HepG2 (cell line): ENCODE measurements around the gene YPEL3. TPM values are rescaled to one million over a fixed set of nuclear protein-coding genes. Genes with fewer than 3 reads are reported as not detected.
A peak's percentile ranks its signal among the peaks of the same experiment; 100 is the strongest.

Experiments used
- ARNT2 ChIP-seq: sonication (generic); formaldehyde crosslinking; IDR thresholded peaks from 2 replicates; pipeline ENCODE4 v1.8.0; 2022; ENCODE audit warnings: mild to moderate bottlenecking, low read depth, missing genetic modification reagents, moderate library complexity
- ATF7 ChIP-seq, 2 experiments: fragments of 450-650 bp in 1 of 2; sonication (generic) in 1 of 2; formaldehyde crosslinking in 1 of 2; IDR thresholded peaks; 2 replicates each; pipeline versions ENCODE4 v1.4.0 to v1.6.1; 2016 to 2020; ENCODE audit warnings: antibody characterized with exemption in 1 of 2, mild to moderate bottlenecking in 1 of 2, missing genetic modification reagents in 1 of 2
- BRCA1 ChIP-seq: sonication (generic); formaldehyde crosslinking; IDR thresholded peaks from 2 replicates; pipeline ENCODE4 v1.4.0; 2020; ENCODE audit warnings: missing genetic modification reagents
- DNMT3B ChIP-seq: conservative IDR thresholded peaks from 2 replicates; pipeline ENCODE4 v1.6.1; 2016; ENCODE audit warnings: missing biosample characterization, control low read depth
- FOXK2 ChIP-seq: fragments of 450-650 bp; IDR thresholded peaks from 2 replicates; pipeline ENCODE4 v1.6.1; 2016
- HOXA5 ChIP-seq: sonication (generic); formaldehyde crosslinking; IDR thresholded peaks from 2 replicates; pipeline ENCODE4 v1.4.0; 2020; ENCODE audit warnings: missing genetic modification reagents
- KMT2B ChIP-seq: IDR thresholded peaks from 2 replicates; pipeline ENCODE4 v1.6.1; 2016; ENCODE audit warnings: missing genetic modification reagents, missing compliant biosample characterization
- MBNL3 ChIP-seq: fragments of 250-450 bp; sonication (Bioruptor Pico); conservative IDR thresholded peaks from 2 replicates; pipeline ENCODE4 v1.8.0; 2022; ENCODE audit warnings: mild to moderate bottlenecking, inconsistent platforms
- NCOA5 ChIP-seq: sonication (generic); formaldehyde crosslinking; IDR thresholded peaks from 2 replicates; pipeline ENCODE4 v1.4.0; 2020; ENCODE audit warnings: missing genetic modification reagents
- NFATC3 ChIP-seq: sonication (generic); formaldehyde crosslinking; IDR thresholded peaks from 2 replicates; pipeline ENCODE4 v1.5.1; 2020; ENCODE audit warnings: mild to moderate bottlenecking, missing genetic modification reagents
- PBX3 ChIP-seq: sonication (generic); formaldehyde crosslinking; IDR thresholded peaks from 2 replicates; pipeline ENCODE4 v1.8.1; 2023; ENCODE audit warnings: missing genetic modification reagents, inconsistent platforms, borderline replicate concordance
- REXO4 ChIP-seq: sonication (generic); formaldehyde crosslinking; IDR thresholded peaks from 2 replicates; pipeline ENCODE4 v1.8.0; 2022; ENCODE audit warnings: missing genetic modification reagents, mild to moderate bottlenecking, borderline replicate concordance
- STAT5B ChIP-seq: sonication (generic); formaldehyde crosslinking; IDR thresholded peaks from 2 replicates; pipeline ENCODE4 v1.4.0; 2020; ENCODE audit warnings: missing genetic modification reagents
- ZBTB44 ChIP-seq: sonication (generic); formaldehyde crosslinking; IDR thresholded peaks from 2 replicates; pipeline ENCODE4 v1.4.0; 2020; ENCODE audit warnings: missing genetic modification reagents
- ZFP36L2 ChIP-seq: sonication (generic); formaldehyde crosslinking; IDR thresholded peaks from 2 replicates; pipeline ENCODE4 v1.4.0; 2020; ENCODE audit warnings: missing genetic modification reagents
- ZFY ChIP-seq: sonication (generic); formaldehyde crosslinking; IDR thresholded peaks from 2 replicates; pipeline ENCODE4 v1.4.0; 2020; ENCODE audit warnings: missing genetic modification reagents
- ZKSCAN5 ChIP-seq: sonication (generic); formaldehyde crosslinking; IDR thresholded peaks from 2 replicates; pipeline ENCODE4 v1.5.1; 2020; ENCODE audit warnings: mild to moderate bottlenecking, missing genetic modification reagents
- ZNF333 ChIP-seq: sonication (generic); formaldehyde crosslinking; IDR thresholded peaks from 2 replicates; pipeline ENCODE4 v1.4.0; 2020; ENCODE audit warnings: mild to moderate bottlenecking, missing genetic modification reagents, borderline replicate concordance
- ZNF510 ChIP-seq: sonication (generic); formaldehyde crosslinking; IDR thresholded peaks from 2 replicates; pipeline ENCODE4 v1.4.0; 2020; ENCODE audit warnings: low read depth, mild to moderate bottlenecking, missing genetic modification reagents
- polyA plus RNA-seq, 8 experiments: library from polyadenylated mRNA; depleted of rRNA in 3 of 8; stranded (reverse) in 7 of 8; unstranded in 1 of 8; fragments of >200 nt; fragmentation: Illumina TruSeq in 4 of 8; extraction: Trizol in 4 of 8; gene quantifications; 2 replicates each; pipeline versions ENCODE4 v1.2.1 to v1.2.3, GENCODE V29; 2011 to 2016; ENCODE audit warnings: low read depth in 4 of 8, missing spikeins in 1 of 8, mixed read lengths in 1 of 8; ENCODE audit not compliant: insufficient read depth in 1 of 8
- total RNA-seq, 5 experiments: library from RNA; depleted of rRNA; stranded (reverse); fragments of >200 nt; fragmentation: Illumina TruSeq; extraction: Trizol; gene quantifications; 2 replicates each; pipeline ENCODE4 v1.2.3, GENCODE V29; 2016; ENCODE audit warnings: low read depth in 1 of 5
- TF ChIP-seq, protein P1 (sequence below): sonication (generic); formaldehyde crosslinking; IDR thresholded peaks from 2 replicates; pipeline ENCODE4 v1.4.0; 2020; ENCODE audit warnings: mild to moderate bottlenecking, missing genetic modification reagents
- TF ChIP-seq, protein P2 (sequence below): sonication (generic); formaldehyde crosslinking; IDR thresholded peaks from 2 replicates; pipeline ENCODE4 v1.4.0; 2020; ENCODE audit warnings: missing genetic modification reagents

YPEL3 gene
- total and polyA plus RNA-seq, 2 of the 13 experiments (the other 11 are each of a cell fraction or from before 2014, with no cell fraction given), result 5.4 to 47.0 TPM

DNA sequence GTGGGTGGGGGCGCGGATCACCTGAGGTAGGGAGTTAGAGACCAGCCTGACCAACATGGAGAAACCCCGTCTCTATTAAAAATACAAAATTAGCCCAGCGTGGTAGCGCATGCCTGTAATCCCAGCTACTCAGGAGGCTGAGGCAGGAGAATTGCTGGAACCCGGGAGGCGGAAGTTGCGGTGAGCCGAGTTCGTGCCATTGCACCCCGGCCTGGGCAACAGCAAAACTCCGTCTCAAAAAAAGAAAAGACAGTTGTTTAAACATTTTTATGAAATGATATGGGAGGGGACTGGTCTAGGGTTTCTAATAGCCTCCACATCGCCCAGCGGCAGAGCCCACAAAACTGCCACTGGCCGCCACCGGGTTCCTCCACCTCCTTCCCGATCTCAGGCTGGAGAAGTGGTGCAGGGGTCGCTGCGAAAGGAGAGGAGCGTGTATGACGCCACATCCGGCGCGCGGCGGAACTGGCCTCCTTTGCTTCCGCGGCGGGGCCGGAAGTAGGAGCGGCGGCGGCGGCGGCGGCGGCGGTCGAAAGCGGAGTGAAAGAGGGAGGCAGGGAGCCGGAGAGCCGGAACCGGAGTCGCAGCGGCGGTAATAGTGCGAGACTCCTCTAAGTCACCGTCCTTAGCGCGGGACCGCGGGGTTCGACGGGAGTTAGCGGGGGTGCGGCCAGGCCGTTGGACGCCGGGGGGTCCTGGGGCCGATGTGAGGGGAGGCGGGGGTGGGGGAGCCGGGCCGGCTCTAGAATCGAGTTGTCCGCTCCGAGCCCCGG, 20.3 kb downstream of the YPEL3 start, which contains the start of gene PPP4C (continued):
- TF ChIP-seq, protein P1, sequence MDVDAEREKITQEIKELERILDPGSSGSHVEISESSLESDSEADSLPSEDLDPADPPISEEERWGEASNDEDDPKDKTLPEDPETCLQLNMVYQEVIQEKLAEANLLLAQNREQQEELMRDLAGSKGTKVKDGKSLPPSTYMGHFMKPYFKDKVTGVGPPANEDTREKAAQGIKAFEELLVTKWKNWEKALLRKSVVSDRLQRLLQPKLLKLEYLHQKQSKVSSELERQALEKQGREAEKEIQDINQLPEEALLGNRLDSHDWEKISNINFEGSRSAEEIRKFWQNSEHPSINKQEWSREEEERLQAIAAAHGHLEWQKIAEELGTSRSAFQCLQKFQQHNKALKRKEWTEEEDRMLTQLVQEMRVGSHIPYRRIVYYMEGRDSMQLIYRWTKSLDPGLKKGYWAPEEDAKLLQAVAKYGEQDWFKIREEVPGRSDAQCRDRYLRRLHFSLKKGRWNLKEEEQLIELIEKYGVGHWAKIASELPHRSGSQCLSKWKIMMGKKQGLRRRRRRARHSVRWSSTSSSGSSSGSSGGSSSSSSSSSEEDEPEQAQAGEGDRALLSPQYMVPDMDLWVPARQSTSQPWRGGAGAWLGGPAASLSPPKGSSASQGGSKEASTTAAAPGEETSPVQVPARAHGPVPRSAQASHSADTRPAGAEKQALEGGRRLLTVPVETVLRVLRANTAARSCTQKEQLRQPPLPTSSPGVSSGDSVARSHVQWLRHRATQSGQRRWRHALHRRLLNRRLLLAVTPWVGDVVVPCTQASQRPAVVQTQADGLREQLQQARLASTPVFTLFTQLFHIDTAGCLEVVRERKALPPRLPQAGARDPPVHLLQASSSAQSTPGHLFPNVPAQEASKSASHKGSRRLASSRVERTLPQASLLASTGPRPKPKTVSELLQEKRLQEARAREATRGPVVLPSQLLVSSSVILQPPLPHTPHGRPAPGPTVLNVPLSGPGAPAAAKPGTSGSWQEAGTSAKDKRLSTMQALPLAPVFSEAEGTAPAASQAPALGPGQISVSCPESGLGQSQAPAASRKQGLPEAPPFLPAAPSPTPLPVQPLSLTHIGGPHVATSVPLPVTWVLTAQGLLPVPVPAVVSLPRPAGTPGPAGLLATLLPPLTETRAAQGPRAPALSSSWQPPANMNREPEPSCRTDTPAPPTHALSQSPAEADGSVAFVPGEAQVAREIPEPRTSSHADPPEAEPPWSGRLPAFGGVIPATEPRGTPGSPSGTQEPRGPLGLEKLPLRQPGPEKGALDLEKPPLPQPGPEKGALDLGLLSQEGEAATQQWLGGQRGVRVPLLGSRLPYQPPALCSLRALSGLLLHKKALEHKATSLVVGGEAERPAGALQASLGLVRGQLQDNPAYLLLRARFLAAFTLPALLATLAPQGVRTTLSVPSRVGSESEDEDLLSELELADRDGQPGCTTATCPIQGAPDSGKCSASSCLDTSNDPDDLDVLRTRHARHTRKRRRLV (CRISPR knock-in tag), result no peak
- TF ChIP-seq NCOA5 (CRISPR knock-in tag) (no peak), DNMT3B (CRISPR knock-in tag) (peak; percentile 50; the same call in 1 of the 2 replicates), KMT2B (CRISPR knock-in tag) (peak; percentile 93), HOXA5 (0 out of 2 replicates have a peak, but pooled peaks have one; percentile 22), ZNF333 (no peak; the same call in 1 of the 2 replicates), ATF7 (IDR thresholded peaks at IDR 0.05) (no peak), ATF7 (CRISPR knock-in tag; IDR thresholded peaks at IDR 0.05) (no peak), ZKSCAN5 (no peak), ARNT2 (CRISPR knock-in tag) (0 out of 2 replicates have a peak, but pooled peaks have one; percentile 17), FOXK2 (no peak), ZNF510 (CRISPR knock-in tag) (no peak), STAT5B (CRISPR knock-in tag) (no peak), BRCA1 (CRISPR knock-in tag) (no peak), MBNL3 (CRISPR knock-in tag) (no peak), ZFY (CRISPR knock-in tag) (peak; percentile 56), PBX3 (CRISPR knock-in tag) (0 out of 2 replicates have a peak, but pooled peaks have one; percentile 5), ZFP36L2 (CRISPR knock-in tag) (no peak), NFATC3 (CRISPR knock-in tag) (no peak), ZBTB44 (no peak), REXO4 (CRISPR knock-in tag) (no peak)
- TF ChIP-seq, protein P2, sequence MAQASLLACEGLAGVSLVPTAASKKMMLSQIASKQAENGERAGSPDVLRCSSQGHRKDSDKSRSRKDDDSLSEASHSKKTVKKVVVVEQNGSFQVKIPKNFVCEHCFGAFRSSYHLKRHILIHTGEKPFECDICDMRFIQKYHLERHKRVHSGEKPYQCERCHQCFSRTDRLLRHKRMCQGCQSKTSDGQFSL, result no peak
